KG1 (cell line): ENCODE data around the gene SCAPER.
"Not testable (repeated sequence)": the region's sequence is repeated elsewhere in the genome, so short reads cannot be mapped to it uniquely, and the experiment has no call there.

Source experiments
- DNase-seq: peaks from one replicate; lab custom pipeline; 2025; lab: John Stamatoyannopoulos, UW

SCAPER gene

DNA sequence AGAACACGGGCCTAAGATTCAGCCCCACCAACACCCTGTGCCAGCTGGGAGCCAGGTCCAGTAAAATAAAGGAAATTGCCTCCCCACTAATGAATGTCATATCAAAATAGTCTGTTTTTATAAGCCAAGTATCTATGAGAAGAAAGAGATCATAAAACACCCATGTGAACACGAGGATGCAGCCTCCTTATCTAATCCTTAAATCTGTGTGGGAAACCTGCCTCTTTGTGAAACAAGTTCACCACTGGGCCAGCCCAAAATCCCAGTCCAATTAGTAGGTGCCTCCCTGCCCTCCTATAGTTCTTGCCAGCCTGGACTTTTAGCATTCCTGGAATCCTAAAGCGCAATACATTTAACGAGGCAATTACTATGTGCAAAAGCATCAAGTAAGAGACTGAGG is 42.0 kb downstream of the SCAPER start:
- no peak for DNase-seq

DNA sequence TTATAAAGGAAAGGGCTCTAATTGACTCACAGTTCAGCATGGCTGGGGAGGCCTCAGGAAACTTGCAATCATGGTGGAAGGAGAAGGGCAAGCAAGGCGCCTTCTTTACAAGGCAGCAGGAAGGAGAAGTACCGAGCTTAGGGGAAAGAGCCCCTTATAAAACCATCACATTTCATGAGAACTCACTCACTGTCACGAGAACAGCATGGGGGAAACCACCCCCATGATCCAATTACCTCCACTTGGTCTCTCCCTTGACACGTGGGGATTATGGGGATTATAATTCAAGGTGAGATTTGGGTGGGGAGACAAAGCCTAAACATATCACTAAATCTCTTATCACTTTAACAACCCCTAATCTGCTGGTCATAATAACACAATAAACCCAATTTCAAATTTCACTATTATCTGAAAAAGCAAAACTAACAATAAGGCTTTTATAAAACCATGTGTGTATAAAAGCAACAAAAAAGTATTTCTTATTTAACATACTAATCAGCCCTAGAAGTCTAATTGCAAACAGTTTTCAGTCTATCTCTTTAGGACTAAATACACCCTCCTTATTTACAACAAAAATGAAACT is 43.2 kb downstream of the SCAPER start:
- no peak for DNase-seq

DNA sequence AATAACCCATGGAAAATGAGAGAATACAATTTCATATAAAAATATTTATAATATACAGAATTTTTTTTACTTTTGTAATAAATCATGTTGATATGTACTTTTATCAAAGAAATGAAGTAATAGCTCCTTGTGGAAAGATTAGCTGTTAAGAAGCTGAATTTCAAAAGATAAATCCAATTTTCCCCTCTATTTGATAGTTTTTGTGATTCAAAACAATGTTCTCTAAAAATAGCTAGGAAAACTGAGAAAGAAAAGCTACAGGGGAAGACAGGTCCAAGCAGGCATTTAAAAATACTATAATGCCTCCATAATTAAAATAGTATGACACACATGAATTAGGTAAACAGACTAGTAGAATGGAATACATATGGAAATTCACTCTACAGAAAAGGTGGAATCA is 44.9 kb downstream of the SCAPER start:
- DNase-seq = no peak

- DNase-seq = not testable (repeated sequence)
Observed at GRCh38 chr15:76850367-76850766, 54.8 kb downstream of the SCAPER start.

GRCh38 chr15:76846782-76847181 is 58.4 kb downstream of the SCAPER start:
- no peak for DNase-seq

- no peak for DNase-seq
Observed at GRCh38 chr15:76844096-76844495, 61.0 kb downstream of the SCAPER start.

GRCh38 chr15:76843269-76843668 is 61.9 kb downstream of the SCAPER start:
- no peak for DNase-seq

- DNase-seq = no peak
Observed at GRCh38 chr15:76840830-76841460, 64.2 kb downstream of the SCAPER start.

DNA sequence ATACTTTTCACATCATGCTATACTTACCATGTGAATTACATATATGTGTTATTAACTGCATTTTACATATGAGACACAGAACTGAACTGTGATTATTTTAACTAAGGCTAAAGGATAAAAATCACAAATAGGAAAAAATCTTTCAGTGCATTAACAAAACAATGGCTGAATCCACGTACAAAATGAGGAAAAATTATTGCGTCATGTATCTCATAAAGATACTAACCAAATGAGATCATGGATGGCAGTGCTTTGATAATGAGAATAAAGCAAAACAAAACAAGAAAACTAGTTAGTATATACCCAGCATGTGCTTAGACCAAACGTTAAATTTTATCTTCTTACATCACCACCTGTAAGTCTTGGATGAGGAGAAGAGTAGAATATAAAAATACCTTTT is 66.0 kb downstream of the SCAPER start:
- DNase-seq = no peak

- DNase-seq = no peak
Observed at GRCh38 chr15:76837474-76837873, 67.7 kb downstream of the SCAPER start.

GRCh38 chr15:76829939-76830338 is 75.2 kb downstream of the SCAPER start:
- DNase-seq = no peak

DNA sequence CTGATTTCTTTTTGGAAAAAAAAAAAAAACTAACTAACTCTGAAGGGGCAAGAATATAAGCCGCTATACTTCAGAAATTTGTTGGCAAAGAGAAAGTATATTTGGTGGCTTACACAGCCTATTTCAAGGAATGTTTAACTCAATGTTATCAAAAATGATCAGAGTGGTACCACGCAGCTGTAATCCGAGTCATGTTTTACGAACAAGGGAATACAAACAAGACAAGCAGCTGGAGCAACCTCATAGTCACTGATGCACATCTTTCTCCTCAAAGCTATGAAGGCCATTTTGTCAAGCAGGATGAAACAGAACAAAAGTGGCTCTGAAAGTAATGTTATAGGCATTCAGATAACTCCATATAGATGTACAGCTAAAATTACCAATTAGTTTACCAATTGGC is 81.2 kb downstream of the SCAPER start:
- no peak for DNase-seq

DNA sequence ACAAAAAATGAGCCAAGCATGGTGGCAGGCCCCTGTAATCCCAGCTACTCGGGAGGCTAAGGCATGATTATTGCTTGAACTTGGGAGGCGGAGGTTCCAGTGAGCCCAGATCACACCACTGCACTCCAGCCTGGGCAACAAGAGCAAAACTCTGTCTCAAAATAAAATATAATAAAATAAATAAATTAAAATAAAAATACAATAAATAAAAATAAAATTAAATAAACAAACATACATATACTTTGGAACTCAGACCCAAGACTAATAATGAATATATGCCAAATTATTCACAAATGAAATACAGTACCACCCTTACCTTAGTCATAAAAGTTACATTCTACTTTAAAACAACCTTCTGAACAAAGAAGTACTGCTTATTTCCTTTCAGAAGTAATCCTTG is 81.8 kb downstream of the SCAPER start:
- DNase-seq = no peak

GRCh38 chr15:76818926-76819325 is 86.2 kb downstream of the SCAPER start:
- not testable (repeated sequence) for DNase-seq

DNA sequence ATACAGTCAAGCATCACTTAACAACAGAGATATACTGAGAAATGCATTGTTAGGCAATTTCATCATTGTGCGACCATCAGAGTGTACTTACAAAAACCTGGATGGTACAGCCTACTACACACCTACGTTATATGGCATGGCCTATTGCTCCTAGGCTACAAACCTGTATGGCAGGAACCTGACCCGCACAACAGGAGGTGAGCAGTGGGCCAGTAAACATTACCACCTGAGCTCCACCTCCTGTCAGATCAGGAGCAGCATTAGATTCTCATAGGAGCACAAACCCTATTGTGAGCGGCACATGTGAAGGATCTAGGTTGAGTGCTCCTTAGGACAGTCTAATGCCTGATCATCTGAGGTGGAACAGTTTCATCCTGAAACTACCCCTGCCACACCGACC is 89.7 kb downstream of the SCAPER start:
- no peak for DNase-seq

- no peak for DNase-seq
Observed at GRCh38 chr15:76812381-76812780, 92.8 kb downstream of the SCAPER start.

- DNase-seq = no peak
Observed at GRCh38 chr15:76809412-76810103, 95.6 kb downstream of the SCAPER start.

GRCh38 chr15:76803049-76803571 is 102.0 kb downstream of the SCAPER start:
- no peak for DNase-seq

DNA sequence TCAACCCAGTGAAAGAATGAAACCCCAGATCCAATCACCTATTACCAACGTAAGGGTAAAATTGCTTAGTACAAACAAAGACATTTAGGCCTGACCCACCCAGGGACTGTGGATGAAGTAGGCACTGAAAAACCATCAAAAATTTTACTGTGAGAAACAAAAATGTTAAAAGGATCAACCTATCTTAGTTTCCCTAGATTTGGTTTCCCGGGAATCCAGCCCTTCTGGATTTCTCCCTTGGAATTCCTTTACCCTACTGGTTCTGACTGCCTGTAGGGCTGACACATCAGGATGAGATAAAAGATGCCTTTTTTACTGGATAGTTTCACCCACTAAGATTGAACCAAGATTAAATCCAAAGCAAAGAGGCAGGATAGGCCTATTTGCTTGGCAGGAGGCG is 102.7 kb downstream of the SCAPER start:
- no peak for DNase-seq

GRCh38 chr15:76799760-76800159 is 105.4 kb downstream of the SCAPER start:
- no peak for DNase-seq

GRCh38 chr15:76795217-76795616 is 109.9 kb downstream of the SCAPER start:
- DNase-seq = no peak

- DNase-seq = no peak
Observed at GRCh38 chr15:76793162-76793561, 112.0 kb downstream of the SCAPER start.

DNA sequence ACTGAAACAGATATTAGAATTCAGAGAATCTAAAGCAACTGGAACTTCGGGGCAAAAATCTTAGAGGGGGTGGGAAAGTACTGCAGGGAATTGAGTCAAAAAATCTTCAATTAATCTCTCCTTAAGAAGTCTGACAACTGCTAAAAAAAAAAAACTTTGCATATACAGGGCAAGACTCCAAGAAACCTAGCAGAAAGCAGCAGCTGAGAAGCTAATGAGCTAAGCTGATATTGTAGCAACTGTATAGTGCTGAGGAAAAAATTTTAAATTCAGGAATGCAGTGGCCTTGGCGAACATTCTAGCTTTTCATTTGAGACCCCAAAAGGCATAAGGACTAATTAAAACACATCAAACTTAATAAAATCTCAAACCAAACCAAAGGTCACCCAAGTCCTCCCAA is 113.6 kb downstream of the SCAPER start:
- DNase-seq = no peak
